Brain microvascular endothelial cell (primary cell): Measurements from ENCODE around the gene RCBTB2.

Experiments used
- DNase-seq: peaks from one replicate; pipeline ENCODE4 v3.0.0-alpha.2; 2020
- H3K27ac ChIP-seq: fragments of 250-450 bp; sonication (Bioruptor Pico); 2 replicates; pipeline ENCODE4 v1.5.1; 2020; ENCODE audit warnings: mild to moderate bottlenecking, moderate library complexity
- H3K27me3 ChIP-seq: fragments of 250-450 bp; sonication (Bioruptor Pico); replicated peaks from 2 replicates; pipeline ENCODE4 v1.5.1; 2020; ENCODE audit warnings: mild to moderate bottlenecking
- H3K36me3 ChIP-seq: fragments of 250-450 bp; sonication (Bioruptor Pico); replicated peaks from 2 replicates; pipeline ENCODE4 v1.5.1; 2020; ENCODE audit warnings: mild to moderate bottlenecking
- H3K4me3 ChIP-seq: 2 replicates; pipeline ENCODE4 v1.5.1; 2011; ENCODE audit warnings: low read depth, mild to moderate bottlenecking, control low read depth, low read length, moderate library complexity
- in situ Hi-C: cut with HindIII; loops from 2 replicates; pipeline ENCODE4 v1.10.0; 2017; ENCODE audit warnings: low sequenced_read_pairs, low pct_ligation_motif_present
- TF ChIP-seq, protein P1 (sequence below): IDR thresholded peaks from 2 replicates; pipeline ENCODE4 v1.5.1; 2011; ENCODE audit warnings: low read depth, mild to moderate bottlenecking, moderate library complexity, low read length, control low read depth, inconsistent platforms; ENCODE audit errors: missing control alignments

RCBTB2 gene

DNA sequence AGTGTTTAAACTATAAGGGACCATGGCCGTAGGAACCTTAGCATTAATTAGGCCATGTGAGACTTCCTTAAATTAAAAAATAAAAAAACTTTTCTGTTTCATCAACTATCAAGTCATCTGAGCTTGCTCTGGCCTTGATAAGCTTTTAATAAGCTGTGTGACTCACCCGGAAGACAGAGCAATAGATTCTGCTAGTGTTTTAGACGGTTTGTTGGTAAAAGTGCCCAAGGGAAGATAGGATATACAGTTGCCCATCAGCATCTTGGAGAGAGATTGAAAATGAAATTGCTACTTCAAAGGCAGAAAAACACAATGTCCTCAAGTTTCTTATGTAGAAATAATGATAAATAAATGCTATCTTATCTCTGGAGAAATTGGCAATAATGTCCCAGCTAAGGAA, 31.2 kb upstream of the RCBTB2 start:
- TF ChIP-seq, protein P1, sequence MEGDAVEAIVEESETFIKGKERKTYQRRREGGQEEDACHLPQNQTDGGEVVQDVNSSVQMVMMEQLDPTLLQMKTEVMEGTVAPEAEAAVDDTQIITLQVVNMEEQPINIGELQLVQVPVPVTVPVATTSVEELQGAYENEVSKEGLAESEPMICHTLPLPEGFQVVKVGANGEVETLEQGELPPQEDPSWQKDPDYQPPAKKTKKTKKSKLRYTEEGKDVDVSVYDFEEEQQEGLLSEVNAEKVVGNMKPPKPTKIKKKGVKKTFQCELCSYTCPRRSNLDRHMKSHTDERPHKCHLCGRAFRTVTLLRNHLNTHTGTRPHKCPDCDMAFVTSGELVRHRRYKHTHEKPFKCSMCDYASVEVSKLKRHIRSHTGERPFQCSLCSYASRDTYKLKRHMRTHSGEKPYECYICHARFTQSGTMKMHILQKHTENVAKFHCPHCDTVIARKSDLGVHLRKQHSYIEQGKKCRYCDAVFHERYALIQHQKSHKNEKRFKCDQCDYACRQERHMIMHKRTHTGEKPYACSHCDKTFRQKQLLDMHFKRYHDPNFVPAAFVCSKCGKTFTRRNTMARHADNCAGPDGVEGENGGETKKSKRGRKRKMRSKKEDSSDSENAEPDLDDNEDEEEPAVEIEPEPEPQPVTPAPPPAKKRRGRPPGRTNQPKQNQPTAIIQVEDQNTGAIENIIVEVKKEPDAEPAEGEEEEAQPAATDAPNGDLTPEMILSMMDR, result no peak
- no peak overlapping the region for H3K27ac ChIP-seq
- DNase-seq, result peak; percentile 31
- no peak overlapping the region for H3K4me3 ChIP-seq
- in situ Hi-C loops, result loop anchor here (25.0 kb wide), 1 partner anchor 202 kb away; no protein-coding TSS in a partner anchor
- H3K36me3 ChIP-seq, result no peaks in the 10 kb centered on the region
- no peaks in the 10 kb centered on the region for H3K27me3 ChIP-seq

DNA sequence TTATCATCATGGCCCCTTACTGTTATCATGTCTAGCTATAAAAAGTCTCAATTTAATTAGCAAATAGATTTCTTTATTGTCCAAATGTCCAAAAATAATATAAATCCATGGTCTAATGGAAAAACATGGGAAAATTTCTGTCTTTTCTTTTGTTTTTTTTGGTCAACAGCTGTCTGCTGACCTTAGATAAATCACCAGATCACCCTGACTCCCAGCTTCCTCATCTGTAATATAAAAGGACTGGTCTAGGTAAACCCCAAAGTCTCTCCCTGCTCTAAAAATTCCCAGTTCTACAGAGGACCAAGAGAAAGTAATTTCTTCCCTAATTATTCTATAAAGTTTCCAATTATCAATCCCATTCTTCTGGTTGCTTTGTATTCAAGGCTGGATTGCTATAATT, 30.7 kb upstream of the RCBTB2 start:
- Histone ChIP-seq H3K27me3 (no peaks in the 10 kb centered on the region), H3K4me3 (no peak overlapping the region), H3K27ac (no peak overlapping the region), H3K36me3 (no peaks in the 10 kb centered on the region)
- TF ChIP-seq, protein P1, result no peak
- in situ Hi-C loops, result loop anchor here (25.0 kb wide), 1 partner anchor 201 kb away; no protein-coding TSS in a partner anchor
- no peak for DNase-seq

DNA sequence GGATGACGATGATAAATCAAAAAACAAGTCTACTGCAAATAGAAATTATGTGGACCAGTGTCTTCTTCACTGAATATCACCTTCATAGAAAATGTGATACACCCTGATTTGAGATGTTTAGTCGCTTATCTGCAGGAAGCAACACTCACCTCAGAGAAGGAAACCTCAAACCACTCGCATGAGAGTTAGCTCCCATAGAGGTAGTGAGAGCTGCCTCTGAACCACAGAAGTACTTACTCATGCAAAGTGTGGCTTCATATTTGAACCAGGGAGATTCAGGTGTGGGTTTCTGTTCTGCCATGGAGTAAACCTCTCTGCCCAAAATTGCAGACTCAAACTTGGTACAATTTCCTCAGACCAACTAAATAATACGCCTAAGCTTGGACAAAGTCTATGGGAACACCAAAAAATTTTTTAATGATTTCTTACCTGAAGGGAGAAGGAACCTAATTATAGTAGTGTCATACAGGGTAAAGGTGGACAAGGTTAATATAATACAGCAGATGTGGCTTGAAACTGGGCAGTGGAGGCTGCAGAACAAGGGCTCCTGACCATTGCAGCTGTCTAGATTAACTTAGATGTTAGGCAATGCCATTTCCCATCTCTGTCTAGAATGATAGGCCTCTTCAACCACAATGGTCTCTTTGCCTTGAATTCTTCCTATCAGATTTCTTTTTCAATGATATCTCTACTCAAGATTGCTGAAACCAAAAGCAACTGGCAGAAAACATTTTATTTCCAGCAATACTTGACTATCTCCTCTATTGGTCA, 29.6 kb upstream of the RCBTB2 start:
- in situ Hi-C loops, result loop anchor here (25.0 kb wide), 1 partner anchor 200 kb away; no protein-coding TSS in a partner anchor
- Histone ChIP-seq H3K4me3 (no peak overlapping the region), H3K27ac (no peak overlapping the region), H3K36me3 (no peaks in the 10 kb centered on the region), H3K27me3 (no peaks in the 10 kb centered on the region)
- TF ChIP-seq, protein P1, result no peak
- no peak for DNase-seq

DNA sequence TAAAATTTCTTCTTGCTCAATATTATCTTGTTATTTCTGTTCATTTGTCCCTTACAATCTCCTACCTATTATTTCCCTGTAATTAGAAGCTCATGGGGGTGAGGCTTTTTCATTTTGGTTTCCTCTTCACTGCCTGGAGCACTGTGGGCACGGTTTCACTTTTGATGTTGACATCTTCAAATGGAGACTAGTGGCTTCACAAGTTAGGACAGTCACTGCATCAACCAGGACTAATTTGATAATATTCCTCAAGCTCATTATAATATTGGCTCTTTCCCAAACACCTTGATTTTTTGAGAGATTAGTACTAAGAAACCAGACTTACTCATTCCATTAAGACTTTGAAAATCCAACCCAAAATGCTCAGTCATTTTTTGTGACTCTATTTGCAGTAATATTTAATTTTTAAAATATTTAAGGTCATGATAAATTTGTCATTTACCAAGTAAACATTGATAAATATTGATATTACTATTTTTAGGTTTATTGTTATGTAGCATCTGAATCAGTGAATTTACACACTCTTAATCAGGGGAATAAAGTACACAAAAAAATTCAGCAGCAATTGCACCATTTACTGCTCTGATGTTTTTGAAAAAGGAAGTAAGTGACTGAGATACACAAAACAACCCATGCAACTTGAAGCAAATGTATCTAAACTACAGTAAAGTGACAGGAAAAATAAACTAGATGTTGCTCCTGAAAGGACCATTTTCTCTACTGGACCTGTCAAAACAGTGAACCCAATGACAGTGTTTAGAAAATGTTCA, 28.8 kb upstream of the RCBTB2 start:
- DNase-seq, result no peak
- no peak overlapping the region for H3K4me3 ChIP-seq
- TF ChIP-seq, protein P1, result no peak
- no peak overlapping the region for H3K27ac ChIP-seq
- H3K36me3 ChIP-seq, result no peaks in the 10 kb centered on the region
- in situ Hi-C loops, result loop anchor here (25.0 kb wide), 1 partner anchor 199 kb away; no protein-coding TSS in a partner anchor
- no peaks in the 10 kb centered on the region for H3K27me3 ChIP-seq

DNA sequence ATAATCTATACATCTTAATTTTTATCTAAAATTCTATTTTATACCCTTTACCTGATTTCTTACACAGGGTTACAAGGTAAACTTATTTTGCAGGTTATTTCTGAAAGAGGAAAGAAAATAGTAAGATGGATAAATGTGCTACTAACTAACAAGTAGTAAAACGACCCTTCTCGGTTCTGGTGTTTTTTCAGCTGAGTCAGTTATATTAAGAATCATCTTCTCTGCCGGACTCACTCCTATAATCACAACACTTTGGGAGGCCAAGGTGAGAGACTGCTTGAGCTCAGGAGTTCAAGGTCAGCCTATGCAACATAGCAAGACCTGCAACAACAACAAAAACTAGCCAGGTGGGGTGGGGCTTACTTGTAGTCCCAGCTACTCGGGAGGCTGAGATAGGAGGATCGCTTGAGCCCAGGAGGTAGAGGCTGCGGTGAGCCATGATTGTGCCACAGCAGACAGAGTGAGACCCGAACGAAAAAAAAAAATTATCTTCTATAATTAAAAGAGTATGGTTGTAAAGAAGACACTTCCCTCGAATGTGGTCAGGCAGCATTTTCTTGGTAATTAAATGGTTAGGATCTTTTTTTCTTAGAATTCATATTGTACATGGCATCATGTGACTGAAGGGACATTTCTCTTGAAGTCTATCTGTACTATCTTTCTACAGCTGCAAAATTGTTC, 27.9 kb upstream of the RCBTB2 start:
- no peak for DNase-seq
- Histone ChIP-seq H3K36me3 (no peaks in the 10 kb centered on the region), H3K27ac (no peak overlapping the region), H3K27me3 (no peaks in the 10 kb centered on the region), H3K4me3 (no peak overlapping the region)
- in situ Hi-C loops, result loop anchor here (25.0 kb wide), 1 partner anchor 198 kb away; no protein-coding TSS in a partner anchor
- TF ChIP-seq, protein P1, result no peak
